Measurements from ENCODE around the gene ANKRD1.
"Not testable (repeated sequence)": the region's sequence is repeated elsewhere in the genome, so short reads cannot be mapped to it uniquely, and the experiment has no call there.

Gene ANKRD1

GRCh38 chr10:90920986-90921666 lies at the start of gene ANKRD1:
TSS of gene ANKRD1 (minus strand) at chr10:90921087. CDS start at chr10:90921027, 60 bp downstream.
- no peak for DNase-seq (ENCODE audit: low read depth in 4 of 4, low spot score in 1 of 4)

GRCh38 chr10:90969947-90970673 lies 49.2 kb upstream of the ANKRD1 start:
- no peak for DNase-seq (ENCODE audit: low read depth in 4 of 4, low spot score in 1 of 4)

GRCh38 chr10:90969121-90969534 lies 48.2 kb upstream of the ANKRD1 start:
- DNase-seq (ENCODE audit: low read depth in 4 of 4, low spot score in 1 of 4) = no peak

GRCh38 chr10:90968328-90969081 lies 47.6 kb upstream of the ANKRD1 start:
- DNase-seq (ENCODE audit: low read depth in 4 of 4, low spot score in 1 of 4) = no peak

- no peak for DNase-seq (ENCODE audit: low read depth in 4 of 4, low spot score in 1 of 4)
These were observed 47.0 kb upstream of the ANKRD1 start for GRCh38 chr10:90967865-90968264.

- DNase-seq (ENCODE audit: low read depth in 4 of 4, low spot score in 1 of 4) = no peak
These were observed 45.3 kb upstream of the ANKRD1 start for GRCh38 chr10:90966146-90966545.

GRCh38 chr10:90965720-90966119 lies 44.8 kb upstream of the ANKRD1 start:
- no peak for DNase-seq (ENCODE audit: low read depth in 4 of 4, low spot score in 1 of 4)

- DNase-seq (ENCODE audit: low read depth in 4 of 4, low spot score in 1 of 4) = no peak
These were observed 44.0 kb upstream of the ANKRD1 start for GRCh38 chr10:90964781-90965465.

- no peak for DNase-seq (ENCODE audit: low read depth in 4 of 4, low spot score in 1 of 4)
These were observed 42.4 kb upstream of the ANKRD1 start for GRCh38 chr10:90963331-90963730.

- no peak for DNase-seq (ENCODE audit: low read depth in 4 of 4, low spot score in 1 of 4)
These were observed 39.5 kb upstream of the ANKRD1 start for GRCh38 chr10:90960355-90960814.

- no peak for DNase-seq (ENCODE audit: low read depth in 4 of 4, low spot score in 1 of 4)
These were observed 38.9 kb upstream of the ANKRD1 start for GRCh38 chr10:90959826-90960225.

- no peak for DNase-seq (ENCODE audit: low read depth in 4 of 4, low spot score in 1 of 4)
These were observed 37.9 kb upstream of the ANKRD1 start for GRCh38 chr10:90958781-90959180.

GRCh38 chr10:90947030-90947960 lies 26.4 kb upstream of the ANKRD1 start:
- DNase-seq (ENCODE audit: low read depth in 4 of 4, low spot score in 1 of 4) = no peak

GRCh38 chr10:90945491-90946070 lies 24.7 kb upstream of the ANKRD1 start:
- DNase-seq (ENCODE audit: low read depth in 4 of 4, low spot score in 1 of 4) = no peak

GRCh38 chr10:90944749-90945148 lies 23.9 kb upstream of the ANKRD1 start:
- DNase-seq (ENCODE audit: low read depth in 4 of 4, low spot score in 1 of 4) = no peak

- not testable (repeated sequence) for DNase-seq (ENCODE audit: low read depth in 4 of 4, low spot score in 1 of 4)
These were observed 22.1 kb upstream of the ANKRD1 start for GRCh38 chr10:90942980-90943379.

- no peak for DNase-seq (ENCODE audit: low read depth in 4 of 4, low spot score in 1 of 4)
These were observed 18.8 kb upstream of the ANKRD1 start for GRCh38 chr10:90939648-90940047.

- DNase-seq (ENCODE audit: low read depth in 4 of 4, low spot score in 1 of 4) = no peak
These were observed 18.2 kb upstream of the ANKRD1 start for GRCh38 chr10:90939116-90939515.

- DNase-seq (ENCODE audit: low read depth in 4 of 4, low spot score in 1 of 4) = no peak
These were observed 16.9 kb upstream of the ANKRD1 start for GRCh38 chr10:90937645-90938258.
